Uterus (tissue), 4 donors: ENCODE data around the gene DSN1. TPM values are rescaled to one million over a fixed set of nuclear protein-coding genes. Genes with fewer than 3 reads are reported as not detected.

Experiments used
- DNase-seq, 2 donors: peaks; one replicate each; pipeline ENCODE4 v3.0.0-alpha.2; 2019 to 2020
- H3K27ac ChIP-seq, 2 donors: fragments of 200-600 bp; sonication (generic); 1 replicate in 1 of 2; 2 replicates in 1 of 2; pipeline ENCODE4 v1.5.1; 2016 to 2018
- H3K27me3 ChIP-seq, 2 donors: fragments of 200-600 bp; sonication (generic); one replicate each; pipeline ENCODE4 v1.5.1; 2018 to 2019; ENCODE audit warnings: control low read depth in 1 of 2
- H3K36me3 ChIP-seq, 2 donors: fragments of 200-600 bp; sonication (generic); one replicate each; pipeline ENCODE4 v1.5.1; 2019; ENCODE audit warnings: control low read depth in 1 of 2
- H3K4me1 ChIP-seq, 2 donors: fragments of 200-600 bp; sonication (generic); one replicate each; pipeline ENCODE4 v1.5.1; 2018 to 2019; ENCODE audit warnings: control low read depth in 1 of 2
- H3K4me3 ChIP-seq, 2 donors: fragments of 200-600 bp; sonication (generic); 1 replicate in 1 of 2; 2 replicates in 1 of 2; pipeline ENCODE4 v1.5.1; 2018 to 2019; ENCODE audit warnings: mild to moderate bottlenecking in 1 of 2
- H3K9me3 ChIP-seq, 2 donors: fragments of 200-600 bp; sonication (generic); one replicate each; pipeline ENCODE4 v1.5.1; 2019; ENCODE audit warnings: control low read depth in 1 of 2
- CTCF ChIP-seq, 4 experiments: fragments of 200-600 bp in 2 of 4; fragments of 450-650 bp in 2 of 4; sonication (generic) in 2 of 4; IDR thresholded peaks; one replicate each; pipeline ENCODE4 v1.5.1; 2016 to 2019; ENCODE audit warnings: antibody characterized with exemption in 4 of 4, mild to moderate bottlenecking in 2 of 4, moderate library complexity in 1 of 4
- POLR2A ChIP-seq, 2 donors: fragments of 450-650 bp; IDR thresholded peaks; one replicate each; pipeline ENCODE4 v1.6.1; 2016; ENCODE audit warnings: antibody characterized with exemption in 2 of 2, mild to moderate bottlenecking in 1 of 2, moderate library complexity in 1 of 2
- intact Hi-C: fragments of 100-400 bp; cut with DNase I; formaldehyde crosslinking; loops from one replicate; pipeline ENCODE4 v1.15.1; 2023; ENCODE audit warnings: low total_unique reads
- total RNA-seq, 4 donors: library from RNA; depleted of rRNA in 3 of 4; stranded (reverse); fragments of >200 nt in 3 of 4; gene quantifications; one replicate each; pipeline versions ENCODE4 v1.1.0 to v1.2.4, GENCODE V29; 2014 to 2023
- donor health status: DM: yes; HTN: yes; CAD: no.

DSN1 gene
- total RNA-seq, 4 donors from 2014 or later, result 0.29 to 24.3 (median 3.2) TPM

DNA sequence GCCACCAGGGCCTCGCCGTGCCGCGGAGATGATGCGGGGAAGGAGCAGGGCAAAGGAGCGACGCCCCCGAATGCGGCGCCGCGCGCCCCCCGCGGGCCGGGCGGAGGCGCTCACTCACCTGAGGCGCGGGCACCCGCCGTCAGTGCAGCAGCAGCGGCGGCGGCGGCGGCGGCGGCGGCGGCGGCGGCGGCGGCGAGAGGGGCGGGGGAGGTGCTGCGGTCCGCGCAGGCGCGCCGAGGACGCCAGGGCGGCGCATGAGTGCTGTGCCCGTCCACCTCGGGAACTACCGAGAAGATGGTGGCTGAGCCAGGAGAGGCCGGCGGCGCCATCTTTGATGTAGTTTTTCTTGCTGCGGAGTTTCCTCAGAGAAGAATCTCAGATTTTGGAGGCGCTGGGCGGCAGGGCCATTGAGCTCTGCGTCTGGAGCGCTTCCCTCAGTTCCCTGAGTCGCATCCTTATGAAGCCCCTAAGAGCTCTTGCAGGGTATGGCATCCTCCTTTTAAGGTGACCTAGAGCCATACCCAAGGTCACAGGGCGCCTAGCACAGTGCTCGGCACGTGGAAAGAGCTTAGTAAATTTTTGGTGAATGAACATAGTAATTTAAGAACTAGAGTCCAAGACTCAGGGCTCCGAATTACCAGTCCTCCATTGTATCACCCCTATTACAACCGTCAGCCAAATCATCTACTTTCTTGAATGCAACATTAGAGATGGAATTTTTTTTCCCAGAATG, 27.5 kb downstream of the DSN1 start, which contains the start of gene NDRG3:
NDRG3 (minus strand) TSS at position 164 of the 733 bp plus-strand sequence. CDS start 24,355 bp downstream, outside the sequence.
- Histone ChIP-seq H3K9me3 (no peaks in the 10 kb centered on the region), H3K27ac (peak within 1 kb of the TSS; percentile 69 to 82), H3K36me3 (no peaks in the 10 kb centered on the region), H3K4me1 (no peaks in the 10 kb centered on the region), H3K4me3 (peak within 1 kb of the TSS; percentile 71 to 98), H3K27me3 (no peaks in the 10 kb centered on the region)
- TF ChIP-seq CTCF (IDR thresholded peaks at IDR 0.05) (peak in 2 of 4 experiments; percentile 42 to 52), POLR2A (IDR thresholded peaks at IDR 0.05) (peak in 1 of 2 donors; percentile 23)
- intact Hi-C loops, result no loop called here
- DNase-seq, result peak; percentile 93 to 95

DNA sequence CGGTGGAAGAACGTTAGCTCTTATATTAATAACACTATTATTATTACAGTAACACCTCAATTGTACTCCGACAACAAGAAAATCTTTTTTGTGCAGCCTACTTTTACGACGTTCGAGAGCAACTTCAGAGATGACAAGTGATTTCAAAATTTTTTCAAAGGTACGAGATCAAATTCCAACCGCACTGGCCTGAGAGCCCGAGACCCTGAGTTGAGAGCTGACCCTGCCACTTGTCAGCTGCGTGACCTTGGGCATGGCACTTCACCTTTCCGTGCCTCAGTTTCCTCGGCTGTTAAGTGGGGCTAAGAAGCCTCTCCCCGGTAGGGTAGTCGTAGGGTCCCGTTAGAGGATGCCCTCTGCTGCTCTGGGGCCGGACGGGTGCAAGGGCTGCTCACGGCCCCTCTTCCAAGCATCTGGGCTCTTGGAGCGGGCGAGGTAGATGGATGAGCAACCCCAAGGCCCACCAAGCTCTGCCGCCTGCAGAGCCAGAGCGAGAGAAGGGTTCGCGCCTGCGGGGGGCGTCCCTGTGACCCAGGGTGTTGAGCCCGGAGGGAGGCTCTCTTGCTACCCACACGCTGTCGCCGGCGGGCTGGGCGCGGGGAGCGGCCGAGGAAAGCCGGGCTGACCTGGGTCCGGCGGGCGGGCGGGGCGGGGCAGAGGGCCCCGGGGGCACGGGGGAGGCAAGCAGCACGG, 28.2 kb downstream of the DSN1 start:
- intact Hi-C loops, result no loop called here
- TF ChIP-seq POLR2A (IDR thresholded peaks at IDR 0.05) (no peak), CTCF (IDR thresholded peaks at IDR 0.05) (no peak)

GRCh38 chr20:36744764-36745191, 28.8 kb downstream of the DSN1 start:
- Histone ChIP-seq H3K4me1 (no peaks in the 10 kb centered on the region), H3K27ac (peak overlapping the region; percentile 69 to 82), H3K4me3 (peak overlapping the region; percentile 71 to 98), H3K36me3 (no peaks in the 10 kb centered on the region), H3K27me3 (no peaks in the 10 kb centered on the region), H3K9me3 (no peaks in the 10 kb centered on the region)
- intact Hi-C loops, result no loop called here
- DNase-seq, result peak in 1 of 2 donors; percentile 26
- no peak for TF ChIP-seq CTCF (IDR thresholded peaks at IDR 0.05)
- no peak for TF ChIP-seq POLR2A (IDR thresholded peaks at IDR 0.05)

More for the DNA sequence above, 28.2 kb downstream of the DSN1 start:
- Histone ChIP-seq H3K9me3 (no peaks in the 10 kb centered on the region), H3K27ac (peak overlapping the region; percentile 69 to 82), H3K36me3 (no peaks in the 10 kb centered on the region), H3K4me3 (peak overlapping the region; percentile 71 to 98), H3K4me1 (no peaks in the 10 kb centered on the region), H3K27me3 (no peaks in the 10 kb centered on the region)
- DNase-seq, result peak in 1 of 2 donors; percentile 27

- intact Hi-C loops, result no loop called here
- Histone ChIP-seq H3K4me1 (no peaks in the 10 kb centered on the region), H3K27me3 (no peaks in the 10 kb centered on the region), H3K36me3 (no peaks in the 10 kb centered on the region), H3K4me3 (no peak overlapping the region), H3K9me3 (no peaks in the 10 kb centered on the region), H3K27ac (peak overlapping the region; percentile 69 to 82)
- no peak for DNase-seq
- TF ChIP-seq POLR2A (IDR thresholded peaks at IDR 0.05) (no peak), CTCF (IDR thresholded peaks at IDR 0.05) (no peak)
Measured at GRCh38 chr20:36744243-36744642, 29.3 kb downstream of the DSN1 start.

DNA sequence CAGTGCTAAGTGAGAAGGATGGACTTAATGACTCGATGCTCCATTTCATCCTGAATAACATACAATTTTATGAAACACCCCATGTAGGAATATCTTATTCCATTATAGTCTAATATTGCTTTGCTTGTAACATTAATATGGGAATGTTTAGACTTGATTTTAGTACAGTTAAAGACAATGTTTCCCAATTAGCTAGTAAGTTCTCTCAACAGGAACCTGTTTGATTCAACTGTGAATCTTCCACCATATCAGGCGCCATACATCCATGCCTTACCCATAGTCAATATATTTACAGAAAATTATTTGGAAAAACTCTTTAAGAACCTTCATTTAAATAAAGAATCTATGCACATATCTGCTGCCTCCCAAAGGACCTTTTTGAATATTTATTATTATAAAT, 31.0 kb downstream of the DSN1 start:
- no peaks in the 10 kb centered on the region for H3K9me3 ChIP-seq
- H3K4me3 ChIP-seq, result no peak overlapping the region
- TF ChIP-seq CTCF (IDR thresholded peaks at IDR 0.05) (no peak), POLR2A (IDR thresholded peaks at IDR 0.05) (no peak)
- H3K36me3 ChIP-seq, result no peaks in the 10 kb centered on the region
- DNase-seq, result no peak
- H3K27me3 ChIP-seq, result no peaks in the 10 kb centered on the region
- intact Hi-C loops, result no loop called here
- H3K4me1 ChIP-seq, result no peaks in the 10 kb centered on the region
- H3K27ac ChIP-seq, result no peak overlapping the region
